AG09319 (cell line): Measurements from ENCODE around the gene EZR.
"Not testable (repeated sequence)": the region's sequence is repeated elsewhere in the genome, so short reads cannot be mapped to it uniquely, and the experiment has no call there.

ENCODE experiments used
- DNase-seq: peaks from one replicate; pipeline ENCODE4 v3.0.0-alpha.2; 2010; ENCODE audit warnings: low read depth; ENCODE audit errors: extremely low read depth
- TF ChIP-seq, protein P1 (sequence below): IDR thresholded peaks from 2 replicates; pipeline ENCODE4 v1.5.1; 2011; ENCODE audit warnings: low read depth, mild to moderate bottlenecking, inconsistent platforms, low read length, moderate library complexity

The EZR gene

DNA sequence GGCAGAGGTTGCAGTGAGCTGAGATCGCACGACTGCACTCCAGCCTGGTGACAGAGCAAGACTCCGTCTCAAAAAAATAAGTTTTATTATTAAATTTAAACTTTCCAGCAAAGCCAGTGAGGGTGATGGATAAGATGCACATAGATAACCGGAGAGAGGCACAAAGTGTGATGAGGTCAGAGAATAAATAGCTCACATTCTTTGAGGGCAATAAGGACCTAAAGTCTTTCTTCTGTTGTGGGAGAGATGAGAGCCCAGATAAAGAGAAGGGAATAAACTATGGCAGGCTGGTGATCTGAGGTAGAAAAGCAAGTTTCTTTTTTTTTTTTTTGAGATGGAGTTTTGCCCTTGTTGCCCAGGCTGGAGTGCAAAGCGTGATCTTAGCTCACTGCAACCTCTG, 20.6 kb upstream of the EZR start:
- TF ChIP-seq, protein P1, sequence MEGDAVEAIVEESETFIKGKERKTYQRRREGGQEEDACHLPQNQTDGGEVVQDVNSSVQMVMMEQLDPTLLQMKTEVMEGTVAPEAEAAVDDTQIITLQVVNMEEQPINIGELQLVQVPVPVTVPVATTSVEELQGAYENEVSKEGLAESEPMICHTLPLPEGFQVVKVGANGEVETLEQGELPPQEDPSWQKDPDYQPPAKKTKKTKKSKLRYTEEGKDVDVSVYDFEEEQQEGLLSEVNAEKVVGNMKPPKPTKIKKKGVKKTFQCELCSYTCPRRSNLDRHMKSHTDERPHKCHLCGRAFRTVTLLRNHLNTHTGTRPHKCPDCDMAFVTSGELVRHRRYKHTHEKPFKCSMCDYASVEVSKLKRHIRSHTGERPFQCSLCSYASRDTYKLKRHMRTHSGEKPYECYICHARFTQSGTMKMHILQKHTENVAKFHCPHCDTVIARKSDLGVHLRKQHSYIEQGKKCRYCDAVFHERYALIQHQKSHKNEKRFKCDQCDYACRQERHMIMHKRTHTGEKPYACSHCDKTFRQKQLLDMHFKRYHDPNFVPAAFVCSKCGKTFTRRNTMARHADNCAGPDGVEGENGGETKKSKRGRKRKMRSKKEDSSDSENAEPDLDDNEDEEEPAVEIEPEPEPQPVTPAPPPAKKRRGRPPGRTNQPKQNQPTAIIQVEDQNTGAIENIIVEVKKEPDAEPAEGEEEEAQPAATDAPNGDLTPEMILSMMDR: no peak
- DNase-seq: no peak

DNA sequence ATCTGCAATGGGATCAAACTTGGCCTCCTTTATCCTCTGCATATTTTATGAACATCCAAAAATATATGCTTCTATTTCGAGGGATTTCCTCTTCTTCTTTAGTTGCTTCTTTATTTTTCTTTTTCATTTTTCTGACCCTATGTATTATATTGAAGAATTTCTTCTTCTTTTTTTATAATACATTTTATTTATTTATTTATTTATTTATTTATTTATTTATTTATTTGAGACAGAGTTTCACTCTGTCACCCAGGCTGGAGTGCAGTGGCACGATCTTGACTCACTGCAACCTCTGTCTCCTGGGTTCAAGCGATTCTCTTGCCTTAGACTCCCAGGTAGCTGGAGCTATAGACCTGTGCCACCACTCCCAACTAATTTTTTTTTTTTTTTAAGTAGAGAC, 19.6 kb upstream of the EZR start:
- not testable (repeated sequence) for DNase-seq

- TF ChIP-seq, protein P1: no peak
- DNase-seq: no peak
These were observed 18.8 kb upstream of the EZR start for GRCh38 chr6:158837684-158838625.

GRCh38 chr6:158836625-158837311, 17.6 kb upstream of the EZR start:
- TF ChIP-seq, protein P1: no peak
- DNase-seq: no peak

GRCh38 chr6:158835616-158836221, 16.6 kb upstream of the EZR start:
- TF ChIP-seq, protein P1: no peak
- no peak for DNase-seq

GRCh38 chr6:158834675-158835385, 15.7 kb upstream of the EZR start:
- DNase-seq: no peak
- TF ChIP-seq, protein P1: no peak

DNA sequence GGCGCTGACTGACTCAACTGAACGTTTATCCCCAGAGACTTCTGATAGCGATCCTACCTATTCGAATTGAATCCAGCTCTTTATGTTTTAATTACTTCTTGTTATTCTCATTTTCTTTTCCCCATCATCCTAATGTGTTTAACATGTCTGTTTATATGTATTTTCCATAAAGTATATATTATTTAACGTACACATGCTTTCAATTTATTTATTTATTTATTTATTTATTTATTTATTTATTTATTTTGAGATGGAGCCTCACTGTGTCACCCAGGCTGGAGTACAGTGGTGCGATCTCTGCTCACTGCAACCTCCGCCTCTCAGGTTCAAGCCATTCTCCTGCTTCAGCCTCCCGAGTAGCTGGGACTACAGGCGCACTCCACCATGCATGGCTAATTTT, 13.6 kb upstream of the EZR start:
- DNase-seq: not testable (repeated sequence)
